Activated T-cell treated with anti-CD3 and anti-CD28 coated beads, Interleukin-2, amount 50 U/mL, for 4 hours (primary cell): Measurements from ENCODE around the gene BPIFA1. TPM values are rescaled to one million over a fixed set of nuclear protein-coding genes. Genes with fewer than 3 reads are reported as not detected.

Experiments used
- ATAC-seq, 2 donors: fragments of 200-7000 bp; cut with Tn5 transposase; one replicate each; pipeline ENCODE4 v1.10.0; 2021
- DNase-seq: peaks from one replicate; pipeline ENCODE4 v3.0.0-alpha.2; 2020
- H3K27me3 Mint-ChIP-seq: one replicate; pipeline ENCODE4 v1.8.0; 2021; ENCODE audit warnings: low read depth, mixed read lengths
- H3K36me3 Mint-ChIP-seq: one replicate; pipeline ENCODE4 v1.8.0; 2022; ENCODE audit warnings: mixed read lengths; ENCODE audit not compliant: insufficient read depth
- H3K4me1 Mint-ChIP-seq: one replicate; pipeline ENCODE4 v1.8.0; 2021; ENCODE audit warnings: low read depth, mixed read lengths
- H3K4me3 Mint-ChIP-seq: one replicate; pipeline ENCODE4 v1.8.0; 2021; ENCODE audit warnings: mild to moderate bottlenecking, moderate library complexity, mixed read lengths
- H3K9me3 Mint-ChIP-seq: one replicate; pipeline ENCODE4 v1.8.0; 2021; ENCODE audit warnings: mixed read lengths
- total RNA-seq, 3 donors: library from RNA; stranded (reverse); gene quantifications; one replicate each; pipeline ENCODE4 v1.2.1, GENCODE V29; 2021

Gene BPIFA1
- total RNA-seq, 3 donors from 2014 or later: not detected

DNA sequence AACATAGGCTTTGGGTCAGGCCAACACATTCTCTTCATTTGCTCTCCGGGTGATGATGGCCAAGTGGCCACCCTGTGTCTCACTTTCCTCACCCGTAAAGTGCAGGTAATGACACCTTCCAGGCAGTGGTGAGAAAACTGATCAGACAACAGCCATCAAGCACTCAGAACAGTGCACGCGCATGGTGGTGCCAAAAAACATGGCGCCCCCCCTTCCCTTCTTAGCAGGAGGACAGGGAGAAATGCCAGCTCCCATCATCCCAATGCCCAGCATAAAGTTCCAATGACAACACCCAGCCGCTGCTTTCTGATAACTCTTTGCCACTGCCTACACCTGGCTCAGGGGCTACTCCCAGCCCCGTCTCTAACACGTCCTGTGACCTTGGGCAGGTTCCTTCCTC lies 55.6 kb downstream of the BPIFA1 start:
- Mint-ChIP-seq H3K4me1 (no peaks in the 10 kb centered on the region), H3K4me3 (no peak overlapping the region), H3K9me3 (no peaks in the 10 kb centered on the region), H3K27me3 (peaks cover 7% of the 10 kb centered on the region), H3K36me3 (no peaks in the 10 kb centered on the region)
- DNase-seq (no peak), ATAC-seq (no peak)

DNA sequence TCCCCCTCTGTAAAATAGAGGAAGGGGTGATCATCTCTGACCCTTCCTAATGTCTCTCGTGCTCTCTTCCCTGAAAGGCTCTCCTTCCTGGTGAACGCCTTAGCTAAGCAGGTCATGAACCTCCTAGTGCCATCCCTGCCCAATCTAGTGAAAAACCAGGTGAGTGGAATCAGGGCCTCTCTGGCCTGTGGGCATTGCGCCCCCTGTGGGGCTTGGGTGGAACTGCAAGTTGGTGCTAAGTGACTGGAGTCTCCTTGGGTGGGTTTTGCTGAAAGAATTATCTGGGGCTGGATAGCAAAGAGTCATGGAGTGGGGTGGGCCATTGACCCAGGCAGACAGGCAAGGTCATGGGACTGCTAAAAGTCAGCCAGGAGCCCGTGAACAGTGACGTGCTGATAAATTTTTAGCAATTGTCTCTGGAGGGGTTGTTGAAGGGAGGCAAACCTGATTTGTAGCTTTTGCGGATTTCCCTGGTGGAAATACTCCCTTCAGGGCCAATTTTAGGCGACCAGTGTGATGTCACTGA lies 56.1 kb downstream of the BPIFA1 start:
- no peaks in the 10 kb centered on the region for H3K36me3 Mint-ChIP-seq
- DNase-seq: peak; percentile 65
- ATAC-seq: peak; percentile 54 to 55
- H3K4me3 Mint-ChIP-seq: no peak overlapping the region
- peaks cover 5% of the 10 kb centered on the region for H3K27me3 Mint-ChIP-seq
- H3K4me1 Mint-ChIP-seq: no peaks in the 10 kb centered on the region
- H3K9me3 Mint-ChIP-seq: no peaks in the 10 kb centered on the region

Other genes starting within 250 kb of the BPIFA1 start
- not detected for gene SUN5, start 231.6 kb upstream of the BPIFA1 start, total RNA-seq
- gene BPIFB2, start 228.3 kb upstream of the BPIFA1 start, total RNA-seq: under 1 TPM in 1 of 3 donors, not detected in 2; 0.11 TPM
- not detected for gene BPIFB6, start 204.3 kb upstream of the BPIFA1 start, total RNA-seq
- not detected for gene BPIFB3, start 182.1 kb upstream of the BPIFA1 start, total RNA-seq
- not detected for gene BPIFB4, start 156.4 kb upstream of the BPIFA1 start, total RNA-seq
- gene BPIFA2, start 67.8 kb upstream of the BPIFA1 start, total RNA-seq: not detected
- not detected for gene BPIFA3, start 18.6 kb upstream of the BPIFA1 start, total RNA-seq
- gene BPIFB1, start 47.2 kb downstream of the BPIFA1 start, total RNA-seq: not detected
- gene CDK5RAP1, start 165.5 kb downstream of the BPIFA1 start, total RNA-seq: 10 to 100 TPM; 52.6 to 55.7 (median 53.8) TPM
- gene SNTA1, start 207.8 kb downstream of the BPIFA1 start, total RNA-seq: 1 to 10 TPM; 1.2 to 2.7 (median 2.4) TPM